H1 (cell line): Measurements from ENCODE around the gene FXR2. TPM values are rescaled to one million over a fixed set of nuclear protein-coding genes. Genes with fewer than 3 reads are reported as not detected.

Experiments
- CTCF ChIA-PET: fragments of 300-600 bp; sonication (Branson Sonifier 250); formaldehyde crosslinking; loops from one replicate; lab custom pipeline; 2021; ENCODE audit not compliant: partially characterized antibody; lab: Charles Lee
- POLR2A ChIA-PET: fragments of 300-600 bp; sonication (Branson Sonifier 250); formaldehyde crosslinking; loops from one replicate; lab custom pipeline; 2021; ENCODE audit warnings: inconsistent platforms; ENCODE audit not compliant: partially characterized antibody; lab: Charles Lee
- DNase-seq, 2 experiments: peaks; one replicate each; pipeline versions ENCODE4 v3.0.0 to v3.0.0-alpha.2; 2010 to 2022; ENCODE audit warnings: low spot score in 2 of 2, low read depth in 1 of 2, mixed read lengths in 1 of 2
- FAIRE-seq: peaks from 2 replicates; lab custom pipeline; 2011; peaks lifted over from hg19 to GRCh38; lab: Jason Lieb, UNC
- H2AFZ ChIP-seq: 2 replicates; pipeline ENCODE4 v1.8.1; 2012; ENCODE audit warnings: low read length, inconsistent platforms
- H2AK5ac ChIP-seq: 2 replicates; pipeline ENCODE4 v1.6.1; 2013; ENCODE audit warnings: low read depth, low read length
- H2BK120ac ChIP-seq: replicated peaks from 2 replicates; pipeline ENCODE3; 2013; ENCODE audit warnings: low read depth, low read length, inconsistent platforms
- H2BK12ac ChIP-seq: 2 replicates; pipeline ENCODE4 v1.6.1; 2013; ENCODE audit warnings: low read depth, low read length
- H2BK15ac ChIP-seq: 2 replicates; pipeline ENCODE4 v1.6.1; 2013; ENCODE audit warnings: low read length
- H2BK20ac ChIP-seq: 2 replicates; pipeline ENCODE4 v1.6.1; 2013; ENCODE audit warnings: low read length
- H2BK5ac ChIP-seq: 2 replicates; pipeline ENCODE4 v1.6.1; 2013; ENCODE audit warnings: low read depth, low read length
- H3K14ac ChIP-seq: 2 replicates; pipeline ENCODE4 v1.6.1; 2013; ENCODE audit warnings: inconsistent platforms; ENCODE audit not compliant: insufficient read length
- H3K18ac ChIP-seq: 2 replicates; pipeline ENCODE4 v1.6.1; 2013; ENCODE audit warnings: low read length; ENCODE audit errors: extremely low read depth
- H3K23ac ChIP-seq: 2 replicates; pipeline ENCODE4 v1.6.1; 2013; ENCODE audit warnings: inconsistent platforms; ENCODE audit not compliant: insufficient read length
- H3K23me2 ChIP-seq: 2 replicates; pipeline ENCODE4 v1.6.1; 2013; ENCODE audit warnings: low read depth, low read length
- H3K27ac ChIP-seq: 2 replicates; pipeline ENCODE4 v1.6.1; 2011; ENCODE audit warnings: low read depth, low read length, inconsistent platforms
- H3K27me3 ChIP-seq, 4 experiments: replicated peaks in 1 of 4; 1 replicate in 1 of 4; 2 replicates in 3 of 4; pipeline versions ENCODE4 v1.6.1 to v1.8.1; 2011 to 2013; ENCODE audit warnings: low read length in 3 of 4, mild to moderate bottlenecking in 3 of 4, inconsistent platforms in 2 of 4, mixed read lengths in 2 of 4, moderate library complexity in 1 of 4; ENCODE audit not compliant: control insufficient read depth in 3 of 4, insufficient read depth in 3 of 4; ENCODE audit errors: extremely low read depth in 1 of 4
- H3K36me3 ChIP-seq, 4 experiments: 2 replicates each; pipeline versions ENCODE4 v1.6.1 to v1.8.1; 2011 to 2013; ENCODE audit warnings: mild to moderate bottlenecking in 4 of 4, low read length in 3 of 4, moderate library complexity in 2 of 4, control low read depth in 1 of 4, inconsistent platforms in 1 of 4; ENCODE audit not compliant: insufficient read depth in 4 of 4, control insufficient read depth in 2 of 4
- H3K4ac ChIP-seq: replicated peaks from 2 replicates; pipeline ENCODE3; 2013; ENCODE audit warnings: low read length, low read depth, mixed read lengths, inconsistent platforms; ENCODE audit not compliant: insufficient read length
- H3K4me1 ChIP-seq, 4 experiments: replicated peaks in 1 of 4; 1 replicate in 1 of 4; 2 replicates in 3 of 4; pipeline versions ENCODE4 v1.6.1 to v1.8.1; 2011 to 2013; ENCODE audit warnings: low read length in 3 of 4, inconsistent platforms in 2 of 4, mixed read lengths in 1 of 4; ENCODE audit not compliant: insufficient read depth in 4 of 4, control insufficient read depth in 3 of 4
- H3K4me2 ChIP-seq, 2 experiments: 2 replicates each; pipeline versions ENCODE4 v1.6.1 to v1.8.1; 2011 to 2013; ENCODE audit warnings: low read depth in 2 of 2, low read length in 2 of 2, control low read depth in 1 of 2, inconsistent platforms in 1 of 2, mild to moderate bottlenecking in 1 of 2; ENCODE audit not compliant: insufficient read depth in 1 of 2
- H3K4me3 ChIP-seq, 4 experiments: fragments of 200-600, 300-600 bp in 1 of 4; sonication (generic), shearing (Covaris generic), sonication (Bioruptor Twin) in 1 of 4; 2 replicates each; pipeline versions ENCODE4 v1.5.1 to v1.8.1; 2011 to 2016; ENCODE audit warnings: low read length in 4 of 4, low read depth in 3 of 4, control low read depth in 2 of 4, inconsistent platforms in 2 of 4, mild to moderate bottlenecking in 2 of 4, mixed read lengths in 1 of 4, moderate library complexity in 1 of 4; ENCODE audit not compliant: insufficient read depth in 2 of 4; ENCODE audit errors: extremely low read depth in 1 of 4
- H3K56ac ChIP-seq: replicated peaks from 2 replicates; pipeline ENCODE3; 2013; ENCODE audit warnings: low read depth, mild to moderate bottlenecking, mixed read lengths, low read length, inconsistent platforms; ENCODE audit not compliant: insufficient read length
- H3K79me1 ChIP-seq: 2 replicates; pipeline ENCODE4 v1.6.1; 2013; ENCODE audit warnings: low read depth, low read length, control low read depth
- H3K79me2 ChIP-seq, 2 experiments: 2 replicates each; pipeline versions ENCODE4 v1.6.1 to v1.8.1; 2012 to 2013; ENCODE audit warnings: low read length in 2 of 2, mild to moderate bottlenecking in 2 of 2, inconsistent platforms in 1 of 2; ENCODE audit not compliant: insufficient read depth in 2 of 2, control insufficient read depth in 1 of 2
- H3K9ac ChIP-seq, 4 experiments: replicated peaks in 1 of 4; 1 replicate in 1 of 4; 2 replicates in 3 of 4; pipeline versions ENCODE4 v1.6.1 to v1.8.1; 2011 to 2013; ENCODE audit warnings: low read depth in 3 of 4, low read length in 3 of 4, control low read depth in 2 of 4, mild to moderate bottlenecking in 2 of 4, moderate library complexity in 2 of 4, inconsistent platforms in 1 of 4; ENCODE audit errors: extremely low read depth in 1 of 4
- H3K9me3 ChIP-seq, 2 experiments: 2 replicates each; pipeline versions ENCODE4 v1.6.1 to v1.8.1; 2012 to 2013; ENCODE audit warnings: mild to moderate bottlenecking in 2 of 2, moderate library complexity in 2 of 2, control low read depth in 1 of 2, inconsistent platforms in 1 of 2, low read depth in 1 of 2, low read length in 1 of 2, mixed read lengths in 1 of 2; ENCODE audit not compliant: insufficient read depth in 2 of 2
- H4K20me1 ChIP-seq, 2 experiments: replicated peaks in 1 of 2; 2 replicates each; pipeline versions ENCODE3 to v1.8.1; 2011 to 2013; ENCODE audit warnings: inconsistent platforms in 2 of 2, low read length in 2 of 2, mild to moderate bottlenecking in 1 of 2; ENCODE audit not compliant: insufficient read depth in 2 of 2, control insufficient read depth in 1 of 2
- H4K5ac ChIP-seq: 2 replicates; pipeline ENCODE4 v1.6.1; 2013; ENCODE audit warnings: low read length, low read depth, mixed read lengths, inconsistent platforms; ENCODE audit not compliant: insufficient read length
- H4K8ac ChIP-seq: 2 replicates; pipeline ENCODE4 v1.8.0; 2013; ENCODE audit warnings: mild to moderate bottlenecking, moderate library complexity, low read length, inconsistent platforms; ENCODE audit not compliant: insufficient read depth; ENCODE audit errors: extremely low read depth
- H4K91ac ChIP-seq: replicated peaks from 2 replicates; pipeline ENCODE3; 2013; ENCODE audit warnings: low read length, mixed read lengths, inconsistent platforms; ENCODE audit not compliant: insufficient read length
- EZH2 ChIP-seq: fragments of 200-600 bp; sonication (generic); IDR thresholded peaks from 2 replicates; pipeline ENCODE4 v1.7.1; 2012; ENCODE audit warnings: low read depth, mild to moderate bottlenecking, moderate library complexity, low read length, inconsistent platforms; ENCODE audit not compliant: severe bottlenecking
- JUN ChIP-seq: IDR thresholded peaks from 2 replicates; pipeline ENCODE4 v1.6.1; 2011; ENCODE audit warnings: low read depth, mild to moderate bottlenecking, improper control_type of control experiment, low read length
- KDM1A ChIP-seq: fragments of 200-600, 300-600 bp; sonication (generic); IDR thresholded peaks from 2 replicates; pipeline ENCODE4 v1.7.1; 2016; ENCODE audit warnings: mild to moderate bottlenecking, low read length, borderline replicate concordance
- NRF1 ChIP-seq: IDR thresholded peaks from 2 replicates; pipeline ENCODE4 v1.6.1; 2011; ENCODE audit warnings: mild to moderate bottlenecking, low read depth, low read length, improper control_type of control experiment
- PHF8 ChIP-seq: fragments of 200-600 bp; sonication (generic); conservative IDR thresholded peaks from 2 replicates; pipeline ENCODE4 v1.7.1; 2012; ENCODE audit warnings: low read depth, mild to moderate bottlenecking, inconsistent platforms, low read length, moderate library complexity
- POLR2AphosphoS5 ChIP-seq: IDR thresholded peaks from 2 replicates; pipeline ENCODE4 v1.6.1; 2011; ENCODE audit warnings: low read depth, low read length
- RFX5 ChIP-seq: IDR thresholded peaks from 2 replicates; pipeline ENCODE4 v1.6.1; 2011; ENCODE audit warnings: low read depth, low read length, improper control_type of control experiment, borderline replicate concordance
- SUZ12 ChIP-seq: fragments of 200-600 bp; sonication (generic); IDR thresholded peaks from 2 replicates; pipeline ENCODE4 v1.6.1; 2012; ENCODE audit warnings: mild to moderate bottlenecking, inconsistent platforms, low read length, moderate library complexity, mixed read lengths
- USF2 ChIP-seq: IDR thresholded peaks from 2 replicates; pipeline ENCODE4 v1.6.1; 2011; ENCODE audit warnings: low read length, improper control_type of control experiment
- WGBS, 2 experiments: shearing (Covaris generic) in 1 of 2; methylation state at CpG; one replicate each; pipeline versions ENCODE4 v1.1.6 to v1.1.7; 2013 to 2015; ENCODE audit warnings: low lambda C conversion rate in 2 of 2, mixed read lengths in 2 of 2, inconsistent platforms in 1 of 2, low coverage in 1 of 2, missing lambda C conversion rate in 1 of 2; ENCODE audit not compliant: insufficient replicate concordance in 2 of 2, insufficient coverage in 1 of 2, insufficient read length in 1 of 2; ENCODE audit errors: extremely low coverage in 1 of 2, missing lambda C conversion rate in 1 of 2; 5-methylcytosine and 5-hydroxymethylcytosine counted together
- polyA plus RNA-seq, 7 experiments: library from polyadenylated mRNA; depleted of rRNA in 3 of 7; stranded (reverse) in 5 of 7; unstranded in 2 of 7; fragments of >200 nt in 5 of 7; fragments of 200-250 nt in 2 of 7; gene quantifications; 1 replicate in 5 of 7; 2 replicates in 1 of 7; 4 replicates in 1 of 7; pipeline versions ENCODE4 v1.2.1 to v1.2.3, GENCODE V29; 2011 to 2013; ENCODE audit warnings: missing spikeins in 2 of 7, mixed read lengths in 2 of 7
- total RNA-seq: library from RNA; stranded (reverse); fragmentation: NEBNext Ultra II Directional; extraction: Animal tissue kit (Norgen Biotek cat#: 25700); gene quantifications from 2 replicates; pipeline ENCODE4 v1.2.1, GENCODE V29; 2021

FXR2 gene
- total and polyA plus RNA-seq, 2 of the 8 experiments (the other 6 are each of a cell fraction or from before 2014, with no cell fraction given): 26.2 to 44.0 TPM

GRCh38 chr17:7559320-7560171 lies 55.2 kb downstream of the FXR2 start:
- no peak overlapping the region for H4K5ac ChIP-seq
- peaks cover 9% of the 10 kb centered on the region for H3K79me1 ChIP-seq
- H4K20me1 ChIP-seq: peaks cover 0 to 1% of the 10 kb centered on the region in 2 experiments
- no peak overlapping the region for H2BK120ac ChIP-seq
- H3K4me3 ChIP-seq: peak overlapping the region in 2 of 4 experiments; percentile 69 to 96; a peak in 2 of 8 replicates
- H3K27ac ChIP-seq: no peak overlapping the region
- H2BK20ac ChIP-seq: 0 out of 2 replicates have a peak overlapping the region, but pooled peaks have one; percentile 41
- H2BK12ac ChIP-seq: peak overlapping the region; percentile 63; the same call in 1 of the 2 replicates
- no peak overlapping the region for H4K8ac ChIP-seq
- H3K36me3 ChIP-seq: peaks cover 9 to 12% (median 9%) of the 10 kb centered on the region in 4 experiments; a peak in 7 of 8 replicates
- peaks cover 4 to 22% of the 10 kb centered on the region in 2 experiments; a peak in 3 of 4 replicates for H3K79me2 ChIP-seq
- H2BK15ac ChIP-seq: peak overlapping the region; percentile 29; the same call in 1 of the 2 replicates
- no peaks in the 10 kb centered on the region for H3K27me3 ChIP-seq
- H3K18ac ChIP-seq: peak overlapping the region; percentile 48; the same call in 1 of the 2 replicates
- H3K23ac ChIP-seq: no peak overlapping the region
- 89% methylated on average over 17 of the region's 18 CpGs; no CpG with 5 or more reads in 1 of the 2 experiments for WGBS, 2 experiments
- H2BK5ac ChIP-seq: no peak overlapping the region
- H3K4me1 ChIP-seq: peaks cover 11 to 45% (median 26%) of the 10 kb centered on the region in 4 experiments
- H3K4me2 ChIP-seq: peak overlapping the region; percentile 49 to 96; a peak in 3 of 4 replicates
- H3K56ac ChIP-seq: no peak overlapping the region
- peak overlapping the region; percentile 18 for H2AK5ac ChIP-seq
- no peak overlapping the region for H3K9ac ChIP-seq
- ChIA-PET CTCF (interaction anchor here (0.6 to 12.7 kb wide), 69 partner anchors 11 to 513 kb away, joined by 3 to 251 read pairs (median 5); partner anchors contain the start of genes ACAP1, CHRNB1, KCTD11 and NEURL4), POLR2A (interaction anchor here (0.7 to 37.5 kb wide), 21 partner anchors 23 to 298 kb away, joined by 3 to 1144 read pairs (median 7); partner anchors contain the start of genes CD68, CLDN7, GPS2 and MPDU1)
- H4K91ac ChIP-seq: peak overlapping the region; percentile 2
- FAIRE-seq (no peak), DNase-seq (no peak)
- no peak overlapping the region for H3K14ac ChIP-seq
- H3K23me2 ChIP-seq: peaks cover 6% of the 10 kb centered on the region; the same call in 1 of the 2 replicates
- H3K9me3 ChIP-seq: no peaks in the 10 kb centered on the region
- H2AFZ ChIP-seq: no peak overlapping the region
- no peak overlapping the region for H3K4ac ChIP-seq
- TF ChIP-seq USF2 (no peak), POLR2AphosphoS5 (no peak), JUN (no peak), NRF1 (no peak), PHF8 (no peak), RFX5 (no peak), EZH2 (no peak), KDM1A (no peak), SUZ12 (no peak)
